ENCODE measurements around the gene KLHL21. TPM values are rescaled to one million over a fixed set of nuclear protein-coding genes. Genes with fewer than 3 reads are reported as not detected.
"Not testable (repeated sequence)": the region's sequence is repeated elsewhere in the genome, so short reads cannot be mapped to it uniquely, and the experiment has no call there.

Gene KLHL21
- total RNA-seq, 1 donor: 51.8 TPM

GRCh38 chr1:6637770-6638169 is 35.1 kb upstream of the KLHL21 start:
- no peak for TF ChIP-seq CTCF (IDR thresholded peaks at IDR 0.05; ENCODE audit: insufficient read depth, low read depth, low read length)
- DNase-seq (ENCODE audit: low read depth): no peak
- H3K4me3 ChIP-seq (ENCODE audit: low read depth, low read length): no peak overlapping the region

GRCh38 chr1:6636778-6637177 is 34.1 kb upstream of the KLHL21 start:
- not testable (repeated sequence) for H3K4me3 ChIP-seq (ENCODE audit: low read depth, low read length); DNase-seq (ENCODE audit: low read depth)

GRCh38 chr1:6635910-6636760 is 33.5 kb upstream of the KLHL21 start:
- DNase-seq (ENCODE audit: low read depth): no peak
- H3K4me3 ChIP-seq (ENCODE audit: low read depth, low read length): no peak overlapping the region
- TF ChIP-seq CTCF (IDR thresholded peaks at IDR 0.05; ENCODE audit: insufficient read depth, low read depth, low read length): no peak

DNA sequence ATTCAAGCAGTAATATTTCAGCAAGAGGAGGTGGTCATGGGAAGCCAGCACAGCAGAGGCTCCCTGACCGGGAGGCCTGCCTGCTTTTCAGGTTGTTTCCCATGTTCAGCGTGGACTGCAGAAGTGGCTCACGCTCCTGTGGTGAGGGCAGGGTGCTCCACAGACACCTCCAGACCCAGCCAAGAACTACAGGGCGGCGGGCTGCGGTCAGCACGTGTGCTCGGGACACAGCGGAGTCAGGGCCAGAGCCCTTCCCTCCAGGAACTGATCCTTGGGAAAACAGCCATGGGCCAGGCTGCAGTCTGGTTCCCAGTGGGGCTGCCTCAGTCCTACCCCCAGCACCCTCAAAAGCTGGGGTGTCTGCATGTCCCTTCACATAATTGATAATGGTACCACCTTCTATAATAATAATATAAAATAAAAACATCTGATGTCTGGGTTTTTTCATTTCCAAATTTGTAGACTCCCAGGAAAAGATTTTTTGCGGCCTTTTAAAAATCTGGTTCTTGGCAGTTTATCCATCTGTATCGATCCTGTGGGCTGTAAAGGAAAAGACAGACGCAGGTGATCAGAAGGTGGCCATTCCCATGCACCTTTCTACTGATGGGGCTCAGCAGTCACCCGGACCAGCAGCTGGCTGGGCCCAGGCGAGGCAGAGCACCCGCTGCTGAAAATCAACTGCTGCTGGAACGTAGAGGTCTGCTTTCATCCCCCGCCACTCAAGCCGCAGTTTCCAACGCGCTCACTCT is 32.7 kb upstream of the KLHL21 start:
- TF ChIP-seq CTCF (IDR thresholded peaks at IDR 0.05; ENCODE audit: insufficient read depth, low read depth, low read length): no peak
- no peak for DNase-seq (ENCODE audit: low read depth)

DNA sequence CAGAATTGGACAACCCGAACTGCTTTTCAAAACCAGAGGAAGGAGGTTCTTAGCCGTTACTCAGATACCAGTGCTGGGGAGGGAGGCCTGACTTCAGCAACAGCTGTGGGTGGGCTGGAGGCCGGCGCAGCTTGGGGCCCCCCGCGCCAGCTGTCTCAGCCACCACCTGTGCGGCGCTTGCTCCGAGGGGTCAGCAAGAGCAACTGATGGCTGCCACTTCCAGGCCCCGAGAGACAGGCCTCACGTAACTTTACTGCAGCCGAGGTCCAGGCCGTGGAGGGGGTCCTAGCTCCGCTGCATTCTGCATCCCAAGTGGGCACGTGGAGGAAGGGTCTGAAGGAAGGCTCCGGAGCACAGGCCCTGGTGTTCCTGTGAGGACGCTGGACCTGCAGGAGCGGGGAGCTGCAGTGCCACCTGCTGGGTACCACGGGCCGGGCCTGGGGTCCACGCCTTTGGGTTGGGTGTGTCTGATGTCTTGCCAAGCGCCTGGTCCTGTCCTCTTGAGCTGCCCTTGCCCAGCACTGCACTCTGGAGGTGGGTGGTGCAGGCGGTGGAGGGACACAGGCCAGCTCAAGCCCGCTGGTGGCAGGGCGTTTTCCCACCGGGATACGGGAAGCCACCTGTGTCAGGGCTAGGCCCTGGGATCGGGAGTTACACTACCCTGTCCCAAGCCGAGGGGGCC is 31.8 kb upstream of the KLHL21 start:
- no peak overlapping the region for H3K4me3 ChIP-seq (ENCODE audit: low read depth, low read length)
- TF ChIP-seq CTCF (IDR thresholded peaks at IDR 0.05; ENCODE audit: insufficient read depth, low read depth, low read length): peak; percentile 54
- DNase-seq (ENCODE audit: low read depth): peak; percentile 48

More for the DNA sequence above, 32.7 kb upstream of the KLHL21 start:
- no peak overlapping the region for H3K4me3 ChIP-seq (ENCODE audit: low read depth, low read length)

GRCh38 chr1:6632588-6633514 is 30.2 kb upstream of the KLHL21 start:
- DNase-seq (ENCODE audit: low read depth): no peak
- TF ChIP-seq CTCF (IDR thresholded peaks at IDR 0.05; ENCODE audit: insufficient read depth, low read depth, low read length): no peak

More at GRCh38 chr1:6632588-6633514, 30.2 kb upstream of the KLHL21 start:
- H3K4me3 ChIP-seq (ENCODE audit: low read depth, low read length): no peak overlapping the region

Data from fibroblast of villous mesenchyme (primary cell).